ENCODE results near the gene PDSS1. TPM values are rescaled to one million over a fixed set of nuclear protein-coding genes. Genes with fewer than 3 reads are reported as not detected.
A peak's percentile ranks its signal among the peaks of the same experiment; 100 is the strongest.

The PDSS1 gene
- total RNA-seq, 2 donors from 2014 or later, result 1.6 to 9.3 TPM

DNA sequence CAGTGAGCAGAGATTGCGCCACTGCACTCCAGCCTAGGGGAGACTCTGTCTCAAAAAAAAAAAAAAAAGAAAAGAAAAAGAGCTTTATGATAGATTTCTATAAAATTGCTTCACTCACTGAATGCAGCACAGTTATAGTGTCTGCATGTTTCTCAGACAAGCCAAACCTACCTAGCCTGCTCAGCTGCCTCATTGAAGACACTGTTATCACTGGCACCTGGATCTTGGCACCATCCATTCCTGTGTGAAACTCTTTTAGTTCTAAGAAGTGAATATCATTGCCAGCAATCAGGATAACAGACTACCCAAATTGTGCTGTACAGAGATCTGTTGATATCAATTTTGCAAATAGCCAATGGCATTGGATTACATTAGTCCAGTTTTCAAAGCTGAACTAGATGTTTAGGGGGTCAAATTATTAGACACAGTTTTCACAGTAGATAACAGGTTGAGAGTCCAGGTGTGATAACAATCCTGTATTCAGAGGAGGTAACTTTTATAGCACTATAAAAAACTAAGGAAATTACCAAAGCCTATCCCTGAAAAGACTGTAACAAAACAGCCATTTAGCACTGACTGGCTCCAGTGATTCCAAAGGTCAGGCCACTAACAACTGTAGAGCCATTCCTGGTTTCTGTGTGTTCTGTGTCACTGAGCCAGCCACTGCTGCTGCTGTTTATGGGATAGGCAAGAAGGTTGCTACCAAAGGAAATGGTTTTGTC, 17.1 kb downstream of the PDSS1 start:
- no peaks in the 10 kb centered on the region for H3K36me3 ChIP-seq (replicated peaks in 1 of 2; ENCODE audit: insufficient read depth in 1 of 2, low read depth in 2 of 2)
- intact Hi-C loops (cut with DNase I), result no loop called here
- TF ChIP-seq, protein P1, sequence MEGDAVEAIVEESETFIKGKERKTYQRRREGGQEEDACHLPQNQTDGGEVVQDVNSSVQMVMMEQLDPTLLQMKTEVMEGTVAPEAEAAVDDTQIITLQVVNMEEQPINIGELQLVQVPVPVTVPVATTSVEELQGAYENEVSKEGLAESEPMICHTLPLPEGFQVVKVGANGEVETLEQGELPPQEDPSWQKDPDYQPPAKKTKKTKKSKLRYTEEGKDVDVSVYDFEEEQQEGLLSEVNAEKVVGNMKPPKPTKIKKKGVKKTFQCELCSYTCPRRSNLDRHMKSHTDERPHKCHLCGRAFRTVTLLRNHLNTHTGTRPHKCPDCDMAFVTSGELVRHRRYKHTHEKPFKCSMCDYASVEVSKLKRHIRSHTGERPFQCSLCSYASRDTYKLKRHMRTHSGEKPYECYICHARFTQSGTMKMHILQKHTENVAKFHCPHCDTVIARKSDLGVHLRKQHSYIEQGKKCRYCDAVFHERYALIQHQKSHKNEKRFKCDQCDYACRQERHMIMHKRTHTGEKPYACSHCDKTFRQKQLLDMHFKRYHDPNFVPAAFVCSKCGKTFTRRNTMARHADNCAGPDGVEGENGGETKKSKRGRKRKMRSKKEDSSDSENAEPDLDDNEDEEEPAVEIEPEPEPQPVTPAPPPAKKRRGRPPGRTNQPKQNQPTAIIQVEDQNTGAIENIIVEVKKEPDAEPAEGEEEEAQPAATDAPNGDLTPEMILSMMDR (IDR thresholded peaks at IDR 0.05), result no peak
- no peak for TF ChIP-seq POLR2A (IDR thresholded peaks at IDR 0.05)
- no peaks in the 10 kb centered on the region for H3K4me1 ChIP-seq
- no peaks in the 10 kb centered on the region for H3K9me3 ChIP-seq
- DNase-seq, result no peak
- ATAC-seq, result no peak
- H3K4me3 ChIP-seq, result no peak overlapping the region
- H3K27ac ChIP-seq, result no peak overlapping the region
- H3K27me3 ChIP-seq, result no peaks in the 10 kb centered on the region
- 100% methylated on average over 1 of the region's 1 CpG for WGBS, 2 donors

DNA sequence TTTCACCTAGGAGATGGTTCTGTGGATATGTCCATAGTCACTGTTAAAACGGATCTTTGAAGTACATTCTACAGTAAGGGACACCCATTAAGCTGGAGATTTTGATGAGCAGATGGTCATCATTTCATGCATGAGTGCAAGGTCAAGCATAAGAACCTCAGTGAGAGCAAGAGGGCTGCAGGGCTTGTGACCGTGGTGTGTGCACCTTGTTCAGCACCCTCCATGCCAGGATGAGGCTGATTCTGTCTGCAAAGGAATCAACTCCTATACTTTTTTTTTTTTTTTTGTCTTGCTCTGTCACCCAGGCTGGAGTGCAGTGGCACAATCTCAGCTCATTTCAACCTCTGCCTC, 17.6 kb downstream of the PDSS1 start:
- 73 to 86% methylated on average over 2 of the region's 2 CpGs for WGBS, 2 donors
- Histone ChIP-seq H3K4me1 (no peaks in the 10 kb centered on the region), H3K27me3 (no peaks in the 10 kb centered on the region), H3K27ac (no peak overlapping the region), H3K4me3 (no peak overlapping the region), H3K9me3 (no peaks in the 10 kb centered on the region), H3K36me3 (replicated peaks in 1 of 2; ENCODE audit: insufficient read depth in 1 of 2, low read depth in 2 of 2) (no peaks in the 10 kb centered on the region)
- intact Hi-C loops (cut with DNase I), result no loop called here
- TF ChIP-seq, protein P1 (IDR thresholded peaks at IDR 0.05), result no peak
- no peak for DNase-seq
- ATAC-seq, result no peak

DNA sequence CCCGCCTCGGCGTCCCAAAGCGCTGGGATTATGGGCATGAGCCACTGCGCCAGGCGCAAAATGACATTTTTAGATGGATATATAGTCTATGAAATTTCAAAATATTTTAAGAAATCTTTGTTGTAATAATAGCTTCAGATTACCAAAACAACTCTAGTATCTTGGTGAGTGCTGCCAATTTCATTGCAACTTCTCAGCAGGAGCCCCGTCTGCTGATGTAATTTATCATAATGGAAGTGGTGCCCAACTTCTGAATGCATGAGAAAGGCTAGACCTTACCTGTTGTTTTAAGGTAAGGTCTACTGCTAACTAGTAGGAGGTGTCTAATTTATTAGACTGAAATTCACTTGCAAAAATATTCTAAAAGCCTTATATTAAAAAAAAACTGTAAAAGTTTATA, 20.0 kb downstream of the PDSS1 start:
- H3K36me3 ChIP-seq (replicated peaks in 1 of 2; ENCODE audit: insufficient read depth in 1 of 2, low read depth in 2 of 2), result no peaks in the 10 kb centered on the region
- no peaks in the 10 kb centered on the region for H3K4me1 ChIP-seq
- intact Hi-C loops (cut with DNase I), result no loop called here
- TF ChIP-seq, protein P1 (IDR thresholded peaks at IDR 0.05), result no peak
- no peak for TF ChIP-seq POLR2A (IDR thresholded peaks at IDR 0.05)
- 86 to 89% methylated on average over 7 of the region's 7 CpGs for WGBS, 2 donors
- DNase-seq, result no peak
- no peaks in the 10 kb centered on the region for H3K27me3 ChIP-seq
- H3K9me3 ChIP-seq, result no peaks in the 10 kb centered on the region
- no peak overlapping the region for H3K4me3 ChIP-seq
- ATAC-seq, result no peak
- no peak overlapping the region for H3K27ac ChIP-seq

DNA sequence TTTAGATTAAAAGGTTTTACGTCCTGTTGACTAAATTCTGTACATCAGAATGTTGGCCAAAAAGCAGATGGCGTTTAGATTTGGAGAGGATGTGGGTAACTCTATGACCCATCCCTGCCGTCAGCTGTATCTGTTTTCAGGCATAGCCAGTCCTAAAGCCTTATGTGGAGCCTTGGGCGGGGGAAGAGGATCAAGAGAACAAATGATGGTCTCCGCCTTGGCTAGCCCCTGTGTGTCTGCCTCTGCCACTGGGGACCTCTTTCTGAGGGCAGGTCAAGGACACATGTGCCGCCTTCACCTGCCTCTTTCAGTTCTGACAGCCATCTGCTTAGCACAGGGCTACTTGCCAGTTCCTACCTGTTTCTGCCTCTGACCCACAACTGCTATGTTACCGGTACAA, 24.1 kb downstream of the PDSS1 start:
- DNase-seq (peak in 1 of 4 donors; percentile 8), ATAC-seq (no peak)
- TF ChIP-seq POLR2A (IDR thresholded peaks at IDR 0.05), result no peak
- TF ChIP-seq, protein P1 (IDR thresholded peaks at IDR 0.05), result no peak
- no peaks in the 10 kb centered on the region for H3K36me3 ChIP-seq (replicated peaks in 1 of 2; ENCODE audit: insufficient read depth in 1 of 2, low read depth in 2 of 2)
- no peaks in the 10 kb centered on the region for H3K9me3 ChIP-seq
- no peaks in the 10 kb centered on the region for H3K27me3 ChIP-seq
- no peak overlapping the region for H3K27ac ChIP-seq
- no peaks in the 10 kb centered on the region for H3K4me1 ChIP-seq
- intact Hi-C loops (cut with DNase I), result no loop called here
- no peak overlapping the region for H3K4me3 ChIP-seq
- 91 to 94% methylated on average over 7 of the region's 7 CpGs for WGBS, 2 donors

DNA sequence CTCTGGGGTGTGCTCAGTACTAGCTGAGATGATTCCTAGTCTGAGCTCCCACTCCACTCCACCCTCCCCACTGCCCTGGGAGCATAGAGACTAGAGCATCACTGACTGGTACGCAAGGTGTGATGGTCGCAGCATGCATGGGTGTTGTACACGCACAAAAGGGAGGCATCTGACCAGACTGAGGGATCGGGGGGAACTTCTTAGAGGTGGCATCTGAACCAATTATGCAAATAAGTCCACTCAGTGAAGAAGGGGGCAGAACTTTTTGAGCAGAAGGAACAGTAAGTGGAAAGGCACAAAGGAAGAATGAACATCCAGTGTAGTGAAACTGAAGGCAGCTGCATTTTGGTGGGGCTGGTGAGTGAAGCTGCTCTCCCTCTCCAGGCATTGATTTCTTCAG, 25.5 kb downstream of the PDSS1 start:
- no peaks in the 10 kb centered on the region for H3K27me3 ChIP-seq
- no peak overlapping the region for H3K4me3 ChIP-seq
- 94 to 97% methylated on average over 4 of the region's 4 CpGs for WGBS, 2 donors
- H3K27ac ChIP-seq, result no peak overlapping the region
- DNase-seq (no peak), ATAC-seq (no peak)
- intact Hi-C loops (cut with DNase I), result no loop called here
- no peaks in the 10 kb centered on the region for H3K4me1 ChIP-seq
- TF ChIP-seq POLR2A (IDR thresholded peaks at IDR 0.05), result no peak
- TF ChIP-seq, protein P1 (IDR thresholded peaks at IDR 0.05), result no peak
- no peaks in the 10 kb centered on the region for H3K36me3 ChIP-seq (replicated peaks in 1 of 2; ENCODE audit: insufficient read depth in 1 of 2, low read depth in 2 of 2)
- no peaks in the 10 kb centered on the region for H3K9me3 ChIP-seq
